Stimulated activated memory B cell treated with anti-CD40 and anti-IgM and Interleukin-4, amounts not matched to agents 10 μg/mL and 1 μg/mL and 100 μg/mL, for 72 hours (primary cell): ENCODE results near the gene KLF5.

Source experiments
- ATAC-seq: fragments of 150-1000 bp; cut with Tn5 transposase; 2 replicates; pipeline ENCODE4 v1.10.0; 2021
- H3K27ac Mint-ChIP-seq: one replicate; pipeline ENCODE4 v1.8.0; 2022; ENCODE audit warnings: mild to moderate bottlenecking, mixed read lengths
- H3K27me3 Mint-ChIP-seq: one replicate; pipeline ENCODE4 v1.8.0; 2022; ENCODE audit warnings: mixed read lengths
- H3K36me3 Mint-ChIP-seq: one replicate; pipeline ENCODE4 v1.8.0; 2022; ENCODE audit warnings: mixed read lengths
- H3K4me1 Mint-ChIP-seq: one replicate; pipeline ENCODE4 v1.8.0; 2022; ENCODE audit warnings: mixed read lengths
- H3K4me3 Mint-ChIP-seq: one replicate; pipeline ENCODE4 v1.8.0; 2022; ENCODE audit warnings: mild to moderate bottlenecking, moderate library complexity, mixed read lengths
- H3K9me3 Mint-ChIP-seq: one replicate; pipeline ENCODE4 v1.8.0; 2022; ENCODE audit warnings: mixed read lengths

KLF5 gene

DNA sequence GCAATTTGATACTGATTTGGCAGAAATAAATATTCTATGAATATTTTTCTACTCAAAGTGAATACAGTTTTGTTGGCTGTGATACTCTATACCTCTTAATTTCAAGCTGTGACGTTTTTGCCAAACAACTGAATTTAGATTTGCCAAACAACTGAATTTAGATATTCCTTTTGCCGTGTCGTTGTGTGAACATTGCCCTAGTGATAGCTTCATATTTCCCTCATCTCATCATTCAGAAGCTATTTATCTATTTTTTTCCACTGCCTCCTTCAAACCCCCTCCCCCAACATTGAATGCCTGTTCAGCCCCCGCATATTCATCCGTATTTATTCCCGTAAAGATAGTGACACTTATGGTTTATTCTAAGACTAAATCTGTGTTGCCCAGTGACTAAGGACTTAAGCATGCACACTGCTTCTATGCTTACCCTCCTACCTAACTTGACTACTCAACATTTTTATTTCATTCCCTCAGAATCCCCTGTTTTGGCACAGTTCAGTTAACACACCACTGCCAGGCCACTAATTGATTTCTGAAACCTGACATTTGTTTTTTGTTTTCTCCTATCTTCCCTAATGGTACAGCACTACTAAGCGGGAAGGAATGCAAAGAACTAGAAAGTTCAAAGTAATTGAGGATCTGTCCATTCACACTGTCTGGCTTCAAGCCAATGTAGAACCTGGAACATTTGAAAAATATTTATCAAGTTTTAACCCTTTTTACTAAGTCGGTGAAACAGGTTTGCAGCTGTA, 2.8 kb upstream of the KLF5 start:
- no peak overlapping the region for H3K4me3 Mint-ChIP-seq
- ATAC-seq: no peak
- H3K9me3 Mint-ChIP-seq: no peaks in the 10 kb centered on the region
- H3K36me3 Mint-ChIP-seq: no peaks in the 10 kb centered on the region
- H3K4me1 Mint-ChIP-seq: peaks cover 16% of the 10 kb centered on the region
- H3K27me3 Mint-ChIP-seq: peaks cover 39% of the 10 kb centered on the region
- no peak overlapping the region for H3K27ac Mint-ChIP-seq

DNA sequence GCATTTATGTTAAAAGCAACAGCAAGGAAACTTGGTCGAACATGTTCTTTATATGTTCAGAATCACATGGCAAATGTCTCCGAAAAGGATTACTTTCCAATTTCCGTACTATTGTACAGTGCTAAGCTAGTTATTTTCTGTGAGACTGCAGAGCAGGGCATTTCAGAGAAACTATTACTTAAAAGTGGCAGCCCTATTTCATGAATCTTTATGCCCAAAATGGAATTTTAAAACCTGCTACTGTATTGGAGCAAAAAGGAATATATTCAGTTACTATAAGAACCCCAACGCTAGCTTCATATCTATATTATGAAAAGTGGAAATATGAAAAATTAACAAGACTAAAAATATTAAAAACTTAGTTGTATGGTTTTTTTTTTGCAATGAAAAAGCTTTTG, 2.2 kb upstream of the KLF5 start:
- no peak for ATAC-seq
- Mint-ChIP-seq H3K27me3 (peaks cover 36% of the 10 kb centered on the region), H3K4me3 (no peak overlapping the region), H3K4me1 (peaks cover 16% of the 10 kb centered on the region), H3K9me3 (no peaks in the 10 kb centered on the region), H3K36me3 (no peaks in the 10 kb centered on the region), H3K27ac (no peak overlapping the region)

- Mint-ChIP-seq H3K36me3 (no peaks in the 10 kb centered on the region), H3K27me3 (peaks cover 36% of the 10 kb centered on the region), H3K9me3 (no peaks in the 10 kb centered on the region), H3K27ac (no peak overlapping the region), H3K4me3 (no peak overlapping the region), H3K4me1 (peaks cover 16% of the 10 kb centered on the region)
- ATAC-seq: no peak
Observed at GRCh38 chr13:73057284-73058063, 1.3 kb upstream of the KLF5 start.

- Mint-ChIP-seq H3K9me3 (no peaks in the 10 kb centered on the region), H3K27ac (no peak overlapping the region), H3K4me3 (no peak overlapping the region), H3K27me3 (peaks cover 36% of the 10 kb centered on the region), H3K4me1 (peaks cover 16% of the 10 kb centered on the region), H3K36me3 (no peaks in the 10 kb centered on the region)
- no peak for ATAC-seq
Observed at GRCh38 chr13:73058064-73058313, 816 bp upstream of the KLF5 start.

- Mint-ChIP-seq H3K4me1 (peaks cover 16% of the 10 kb centered on the region), H3K9me3 (no peaks in the 10 kb centered on the region), H3K4me3 (peak overlapping the region; percentile 78), H3K27ac (peak overlapping the region; percentile 36), H3K36me3 (no peaks in the 10 kb centered on the region), H3K27me3 (peaks cover 36% of the 10 kb centered on the region)
- ATAC-seq: no peak
Observed at GRCh38 chr13:73058432-73058735, 421 bp upstream of the KLF5 start.

GRCh38 chr13:73059460-73060250, 850 bp downstream of the KLF5 start:
- H3K27ac Mint-ChIP-seq: no peak overlapping the region
- H3K27me3 Mint-ChIP-seq: peaks cover 34% of the 10 kb centered on the region

DNA sequence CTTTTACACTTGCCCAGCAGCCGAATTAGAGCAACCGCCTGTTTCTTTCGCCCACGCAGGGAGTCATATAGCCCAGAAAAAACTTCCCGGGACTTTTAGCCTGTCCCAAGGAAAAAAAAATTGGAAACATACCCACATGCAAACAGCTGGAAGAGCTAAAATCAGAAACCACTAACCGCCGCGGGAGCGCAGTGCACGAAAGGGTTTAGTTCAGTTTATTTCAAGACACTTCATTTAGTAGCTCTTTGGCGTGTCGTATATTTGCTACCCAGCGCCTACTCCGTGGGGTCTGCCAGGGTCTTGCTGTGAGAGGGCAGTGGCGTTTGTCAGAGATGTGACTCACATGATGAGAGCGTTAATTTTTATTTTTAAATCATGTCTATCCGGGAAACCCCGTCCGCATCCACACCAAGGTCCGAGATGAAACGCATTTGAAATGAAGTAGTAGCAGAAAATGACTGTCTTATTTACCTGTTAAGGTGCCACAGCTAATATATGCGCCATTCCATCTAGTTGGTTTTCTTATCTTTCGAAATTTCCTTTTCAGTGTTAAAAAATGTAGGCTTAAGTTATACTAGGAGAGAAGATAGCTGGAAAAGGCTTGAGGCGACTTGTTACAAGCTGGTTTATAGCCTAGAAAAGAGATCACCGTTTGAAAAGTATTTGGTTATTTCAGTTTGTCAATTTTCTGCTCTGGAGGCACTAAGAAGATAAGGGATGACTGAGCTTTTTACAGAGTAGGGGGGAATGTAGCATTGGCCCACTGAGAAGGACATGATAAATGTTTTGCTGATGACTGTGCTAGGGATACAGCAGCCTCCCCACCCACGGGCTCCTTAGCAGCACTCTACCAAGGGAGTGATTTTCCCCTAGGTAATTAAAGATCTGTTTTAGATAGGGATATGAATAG, 1.7 kb downstream of the KLF5 start:
- no peak overlapping the region for H3K27ac Mint-ChIP-seq

More at GRCh38 chr13:73059460-73060250, 850 bp downstream of the KLF5 start:
- Mint-ChIP-seq H3K9me3 (no peaks in the 10 kb centered on the region), H3K4me3 (peak overlapping the region; percentile 65), H3K4me1 (peaks cover 16% of the 10 kb centered on the region), H3K36me3 (no peaks in the 10 kb centered on the region)
- peak; percentile 44 for ATAC-seq

GRCh38 chr13:73061473-73061872, 2.7 kb downstream of the KLF5 start:
- H3K9me3 Mint-ChIP-seq: no peaks in the 10 kb centered on the region
- H3K4me3 Mint-ChIP-seq: no peak overlapping the region
- H3K27me3 Mint-ChIP-seq: peaks cover 15% of the 10 kb centered on the region
- H3K4me1 Mint-ChIP-seq: peaks cover 16% of the 10 kb centered on the region
- no peak for ATAC-seq
- no peak overlapping the region for H3K27ac Mint-ChIP-seq
- H3K36me3 Mint-ChIP-seq: no peaks in the 10 kb centered on the region

More for the DNA sequence above, 1.7 kb downstream of the KLF5 start:
- Mint-ChIP-seq H3K4me3 (peak overlapping the region; percentile 59), H3K27me3 (peaks cover 25% of the 10 kb centered on the region), H3K4me1 (peaks cover 16% of the 10 kb centered on the region), H3K36me3 (no peaks in the 10 kb centered on the region), H3K9me3 (no peaks in the 10 kb centered on the region)
- ATAC-seq: no peak

- Mint-ChIP-seq H3K36me3 (no peaks in the 10 kb centered on the region), H3K9me3 (no peaks in the 10 kb centered on the region), H3K27ac (no peak overlapping the region), H3K4me3 (no peak overlapping the region), H3K27me3 (peaks cover 13% of the 10 kb centered on the region), H3K4me1 (peaks cover 16% of the 10 kb centered on the region)
- no peak for ATAC-seq
Observed at GRCh38 chr13:73061876-73062275, 3.1 kb downstream of the KLF5 start.

- no peak overlapping the region for H3K4me3 Mint-ChIP-seq
- H3K9me3 Mint-ChIP-seq: no peaks in the 10 kb centered on the region
- H3K27me3 Mint-ChIP-seq: peaks cover 13% of the 10 kb centered on the region
- no peak for ATAC-seq
- H3K36me3 Mint-ChIP-seq: no peaks in the 10 kb centered on the region
- H3K4me1 Mint-ChIP-seq: peaks cover 16% of the 10 kb centered on the region
- H3K27ac Mint-ChIP-seq: no peak overlapping the region
Observed at GRCh38 chr13:73062468-73062867, 3.7 kb downstream of the KLF5 start.

GRCh38 chr13:73063166-73063565, 4.4 kb downstream of the KLF5 start:
- Mint-ChIP-seq H3K36me3 (no peaks in the 10 kb centered on the region), H3K9me3 (no peaks in the 10 kb centered on the region), H3K4me3 (no peak overlapping the region), H3K27me3 (peaks cover 10% of the 10 kb centered on the region), H3K27ac (no peak overlapping the region), H3K4me1 (peaks cover 16% of the 10 kb centered on the region)
- ATAC-seq: no peak

- Mint-ChIP-seq H3K36me3 (no peaks in the 10 kb centered on the region), H3K4me3 (no peak overlapping the region), H3K9me3 (no peaks in the 10 kb centered on the region), H3K27me3 (no peaks in the 10 kb centered on the region), H3K27ac (no peak overlapping the region), H3K4me1 (peaks cover 7% of the 10 kb centered on the region)
- no peak for ATAC-seq
Observed at GRCh38 chr13:73065036-73065435, 6.2 kb downstream of the KLF5 start.

DNA sequence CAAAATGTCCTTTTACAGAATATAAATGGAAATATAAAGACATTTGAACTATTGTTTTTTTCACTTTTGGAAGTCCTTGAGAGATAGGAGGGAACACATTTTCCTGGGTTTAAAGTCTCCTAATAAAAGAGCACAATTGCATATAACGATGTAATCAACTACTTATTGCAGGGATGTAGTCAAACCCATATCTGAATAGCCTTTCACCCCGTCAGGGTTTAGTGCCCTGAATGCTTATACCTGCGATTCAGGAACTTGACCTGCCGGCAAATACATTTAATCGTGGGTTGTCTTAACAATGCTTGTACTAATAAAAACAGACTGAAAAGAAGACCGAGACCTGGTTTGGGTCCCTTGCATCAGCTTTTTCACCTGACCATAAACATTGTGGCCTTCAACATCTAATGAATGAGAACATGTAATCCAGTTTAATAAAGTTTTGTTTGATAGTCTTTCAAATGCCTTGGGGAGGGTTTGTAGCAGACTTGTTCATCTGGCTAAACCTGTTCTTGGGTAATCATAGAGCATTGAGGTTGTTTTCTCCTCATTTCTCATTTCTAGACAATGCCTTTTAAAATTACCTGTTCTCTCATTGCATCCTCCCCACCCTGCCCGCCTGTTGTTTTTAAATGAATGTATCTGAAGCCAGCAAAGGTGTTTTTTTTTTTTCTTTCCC, 7.0 kb downstream of the KLF5 start:
- ATAC-seq: no peak
- no peak overlapping the region for H3K27ac Mint-ChIP-seq
- H3K36me3 Mint-ChIP-seq: no peaks in the 10 kb centered on the region

GRCh38 chr13:73069206-73069805, 10.5 kb downstream of the KLF5 start:
- H3K9me3 Mint-ChIP-seq: no peaks in the 10 kb centered on the region
- no peak overlapping the region for H3K27ac Mint-ChIP-seq
- H3K36me3 Mint-ChIP-seq: no peaks in the 10 kb centered on the region
- H3K4me1 Mint-ChIP-seq: no peaks in the 10 kb centered on the region
- no peak overlapping the region for H3K4me3 Mint-ChIP-seq
- no peaks in the 10 kb centered on the region for H3K27me3 Mint-ChIP-seq
- ATAC-seq: no peak

More for the DNA sequence above, 7.0 kb downstream of the KLF5 start:
- H3K27me3 Mint-ChIP-seq: no peaks in the 10 kb centered on the region
- no peak overlapping the region for H3K4me3 Mint-ChIP-seq
- H3K9me3 Mint-ChIP-seq: no peaks in the 10 kb centered on the region
- no peaks in the 10 kb centered on the region for H3K4me1 Mint-ChIP-seq
